ENCODE results near the gene RHBG. TPM values are rescaled to one million over a fixed set of nuclear protein-coding genes. Genes with fewer than 3 reads are reported as not detected.
"Not testable (repeated sequence)": the region's sequence is repeated elsewhere in the genome, so short reads cannot be mapped to it uniquely, and the experiment has no call there.

Gene RHBG
- total and polyA plus RNA-seq, 2 experiments from 2014 or later: 1.2 to 1.6 TPM

- not testable (repeated sequence) for H3K27me3 ChIP-seq (ENCODE audit: insufficient read depth); H3K36me3 ChIP-seq (ENCODE audit: insufficient read depth); H3F3A ChIP-seq (replicated peaks; ENCODE audit: low read depth); H3K36me3 Mint-ChIP-seq (ENCODE audit: low read depth); H3K79me2 ChIP-seq (replicated peaks; ENCODE audit: insufficient read depth); H3K9me2 ChIP-seq (ENCODE audit: insufficient read depth); H3K4me2 ChIP-seq; H2AFZ ChIP-seq; H3K4me1 Mint-ChIP-seq; H3K4me1 ChIP-seq (ENCODE audit: insufficient read depth); H3K27ac Mint-ChIP-seq; DNase-seq (ENCODE audit: low spot score); H3K27me3 Mint-ChIP-seq (ENCODE audit: insufficient read depth, low read depth, poor library complexity); ATAC-seq; H3K9me3 Mint-ChIP-seq; H3K27ac ChIP-seq (ENCODE audit: low read depth); H3K4me3 Mint-ChIP-seq; H4K20me1 ChIP-seq (replicated peaks; ENCODE audit: insufficient read depth); H3K4me3 ChIP-seq
Measured at GRCh38 chr1:156346035-156346434, 23.0 kb upstream of the RHBG start.

- DNase-seq (ENCODE audit: low spot score) (peak; percentile 56), ATAC-seq (peak; percentile 45; the same call in 2 of the 3 replicates)
- Histone ChIP-seq H3K4me3 (no peak overlapping the region), H3K27me3 (ENCODE audit: insufficient read depth) (no peaks in the 10 kb centered on the region), H4K20me1 (replicated peaks; ENCODE audit: insufficient read depth) (no peaks in the 10 kb centered on the region; the same call in 1 of the 2 replicates), H3K27ac (ENCODE audit: low read depth) (no peak overlapping the region), H2AFZ (no peak overlapping the region), H3F3A (replicated peaks; ENCODE audit: low read depth) (no peaks in the 10 kb centered on the region; the same call in 1 of the 2 replicates), H3K79me2 (replicated peaks; ENCODE audit: insufficient read depth) (no peaks in the 10 kb centered on the region), H3K36me3 (ENCODE audit: insufficient read depth) (no peaks in the 10 kb centered on the region), H3K4me1 (ENCODE audit: insufficient read depth) (no peaks in the 10 kb centered on the region), H3K4me2 (no peak overlapping the region), H3K9me2 (ENCODE audit: insufficient read depth) (no peaks in the 10 kb centered on the region)
- H3K4me3 Mint-ChIP-seq: no peak overlapping the region
- H3K36me3 Mint-ChIP-seq (ENCODE audit: low read depth): no peaks in the 10 kb centered on the region
- H3K9me3 Mint-ChIP-seq: no peaks in the 10 kb centered on the region
- no peak overlapping the region for H3K27ac Mint-ChIP-seq
- H3K4me1 Mint-ChIP-seq: no peaks in the 10 kb centered on the region
- H3K27me3 Mint-ChIP-seq (ENCODE audit: insufficient read depth, low read depth, poor library complexity): no peaks in the 10 kb centered on the region
- no peak for TF ChIP-seq STAT1 (IDR thresholded peaks at IDR 0.05; ENCODE audit: unreplicated experiment)
- TF ChIP-seq ZNF114 (CRISPR knock-in tag; IDR thresholded peaks at IDR 0.05): no peak
- no peak for TF ChIP-seq JUNB (IDR thresholded peaks at IDR 0.05; ENCODE audit: unreplicated experiment)
- no peak for TF ChIP-seq CREB1 (CRISPR knock-in tag; IDR thresholded peaks at IDR 0.05; ENCODE audit: low read depth)
- no peak for TF ChIP-seq ETS1 (IDR thresholded peaks at IDR 0.05)
- TF ChIP-seq POLR2AphosphoS5 (IDR thresholded peaks at IDR 0.05; ENCODE audit: low read depth): no peak
- TF ChIP-seq NANOG (IDR thresholded peaks at IDR 0.05; ENCODE audit: borderline replicate concordance): no peak
- no peak for TF ChIP-seq REST (IDR thresholded peaks at IDR 0.05; ENCODE audit: unreplicated experiment)
- no peak for TF ChIP-seq EZH2 (IDR thresholded peaks at IDR 0.05; ENCODE audit: low read depth, unreplicated experiment)
- TF ChIP-seq EZH2phosphoT487 (IDR thresholded peaks at IDR 0.05; ENCODE audit: unreplicated experiment): no peak
- no peak for TF ChIP-seq ZNF462 (CRISPR knock-in tag; IDR thresholded peaks at IDR 0.05)
- TF ChIP-seq ZNF331 (CRISPR knock-in tag; IDR thresholded peaks at IDR 0.05; ENCODE audit: low read depth): no peak
Measured at GRCh38 chr1:156346636-156347035, 22.4 kb upstream of the RHBG start.

Measured in GM23338 (cell line).